ENCODE data around the gene PPARD. TPM values are rescaled to one million over a fixed set of nuclear protein-coding genes. Genes with fewer than 3 reads are reported as not detected.

PPARD gene
- total RNA-seq, 6 experiments from 2014 or later: 5.2 to 18.8 (median 5.9) TPM

GRCh38 chr6:35419417-35419816 lies 77.1 kb downstream of the PPARD start:
- ATAC-seq (no peak), DNase-seq (no peak)
- H3K36me3 ChIP-seq: peaks cover 0 to 6% (median 1%) of the 10 kb centered on the region in 4 donors
- no peaks in the 10 kb centered on the region for H3K9me3 ChIP-seq
- intact Hi-C loops (cut with DNase I): no loop called here
- no peak overlapping the region for H3K27ac ChIP-seq
- WGBS (ENCODE audit: insufficient coverage, low coverage, low lambda C conversion rate, missing lambda C conversion rate): 62% methylated on average over 4 of the region's 5 CpGs
- TF ChIP-seq POLR2A (IDR thresholded peaks at IDR 0.05) (no peak), CTCF (IDR thresholded peaks at IDR 0.05) (no peak)
- no peaks in the 10 kb centered on the region for H3K27me3 ChIP-seq
- no peak overlapping the region for H3K4me3 ChIP-seq
- peaks cover 0 to 26% (median 7%) of the 10 kb centered on the region in 4 donors for H3K4me1 ChIP-seq

GRCh38 chr6:35419961-35420360 lies 77.6 kb downstream of the PPARD start:
- ATAC-seq: no peak
- peaks cover 0 to 8% (median 2%) of the 10 kb centered on the region in 4 donors for H3K36me3 ChIP-seq
- H3K4me1 ChIP-seq: peaks cover 0 to 21% (median 4%) of the 10 kb centered on the region in 4 donors
- TF ChIP-seq POLR2A (IDR thresholded peaks at IDR 0.05) (no peak), CTCF (IDR thresholded peaks at IDR 0.05) (no peak)
- no peak for DNase-seq
- H3K4me3 ChIP-seq: no peak overlapping the region
- no peaks in the 10 kb centered on the region for H3K9me3 ChIP-seq
- intact Hi-C loops (cut with DNase I): no loop called here
- no peak overlapping the region for H3K27ac ChIP-seq
- 100% methylated on average over 1 of the region's 14 CpGs for WGBS (ENCODE audit: insufficient coverage, low coverage, low lambda C conversion rate, missing lambda C conversion rate)
- H3K27me3 ChIP-seq: no peaks in the 10 kb centered on the region

- H3K4me1 ChIP-seq: peaks cover 0 to 14% (median 1%) of the 10 kb centered on the region in 4 donors
- ATAC-seq (no peak), DNase-seq (no peak)
- H3K4me3 ChIP-seq: no peak overlapping the region
- no peak overlapping the region for H3K27ac ChIP-seq
- 71% methylated on average over 3 of the region's 3 CpGs for WGBS (ENCODE audit: insufficient coverage, low coverage, low lambda C conversion rate, missing lambda C conversion rate)
- peaks cover 0 to 8% (median 2%) of the 10 kb centered on the region in 4 donors for H3K36me3 ChIP-seq
- TF ChIP-seq CTCF (IDR thresholded peaks at IDR 0.05) (no peak), POLR2A (IDR thresholded peaks at IDR 0.05) (no peak)
- peaks cover 0 to 3% (median 0%) of the 10 kb centered on the region in 4 donors for H3K9me3 ChIP-seq
- no peaks in the 10 kb centered on the region for H3K27me3 ChIP-seq
- intact Hi-C loops (cut with DNase I): no loop called here
Measured at GRCh38 chr6:35425284-35425683, 82.9 kb downstream of the PPARD start.

GRCh38 chr6:35426074-35426473 lies 83.7 kb downstream of the PPARD start:
- H3K9me3 ChIP-seq: peaks cover 0 to 3% (median 0%) of the 10 kb centered on the region in 4 donors
- H3K36me3 ChIP-seq: peaks cover 0 to 8% (median 2%) of the 10 kb centered on the region in 4 donors
- DNase-seq: no peak
- H3K27ac ChIP-seq: no peak overlapping the region
- intact Hi-C loops (cut with DNase I): no loop called here
- H3K4me3 ChIP-seq: no peak overlapping the region
- WGBS (ENCODE audit: insufficient coverage, low coverage, low lambda C conversion rate, missing lambda C conversion rate): 66% methylated on average over 5 of the region's 8 CpGs
- TF ChIP-seq CTCF (IDR thresholded peaks at IDR 0.05): no peak
- no peak for TF ChIP-seq POLR2A (IDR thresholded peaks at IDR 0.05)
- ATAC-seq: peak in 3 of 4 donors; percentile 11 to 51 (median 43)
- peaks cover 0 to 14% (median 1%) of the 10 kb centered on the region in 4 donors for H3K4me1 ChIP-seq
- no peaks in the 10 kb centered on the region for H3K27me3 ChIP-seq
